OCI-LY7 (cell line): ENCODE measurements around the gene TSNAX. TPM values are rescaled to one million over a fixed set of nuclear protein-coding genes. Genes with fewer than 3 reads are reported as not detected.

Experiments used
- BruUV-seq: library from RNA; stranded (reverse); fragments of 400-500 nt; replicated peaks from 2 replicates; lab custom pipeline; 2021; lab: Mats Ljungman, UMichigan
- CTCF ChIA-PET: fragments of 300-600 bp; sonication (Branson Sonifier 250); formaldehyde crosslinking; loops from one replicate; lab custom pipeline; 2022; ENCODE audit warnings: antibody characterized with exemption; ENCODE audit not compliant: unreplicated experiment; lab: Charles Lee
- POLR2A ChIA-PET: fragments of 300-600 bp; sonication (Branson Sonifier 250); formaldehyde crosslinking; loops from one replicate; lab custom pipeline; 2022; ENCODE audit warnings: antibody characterized with exemption; lab: Charles Lee
- DNase-seq: peaks from one replicate; pipeline ENCODE4 v3.0.0-alpha.2; 2015; ENCODE audit warnings: low spot score
- H2AFZ ChIP-seq: fragments of 200-600 bp; sonication (generic), shearing (Covaris generic); 2 replicates; pipeline ENCODE4 v1.6.1; 2014; ENCODE audit warnings: mild to moderate bottlenecking, antibody characterized with exemption, low read length, moderate library complexity
- H3K27ac ChIP-seq: fragments of 200-600 bp; sonication (generic); 2 replicates; pipeline ENCODE4 v1.5.1; 2014; ENCODE audit warnings: mixed run types, low read depth, mild to moderate bottlenecking, moderate library complexity, low read length, inconsistent platforms; ENCODE audit not compliant: poor library complexity, severe bottlenecking
- H3K36me3 ChIP-seq: fragments of 200-600 bp; sonication (generic); 2 replicates; pipeline ENCODE4 v1.6.1; 2014; ENCODE audit warnings: mild to moderate bottlenecking, antibody characterized with exemption, low read length, moderate library complexity, mixed read lengths; ENCODE audit not compliant: insufficient read depth
- H3K4me1 ChIP-seq: fragments of 200-600 bp; sonication (generic); 2 replicates; pipeline ENCODE4 v1.5.1; 2014; ENCODE audit warnings: mild to moderate bottlenecking, low read length; ENCODE audit not compliant: insufficient read depth, poor library complexity, severe bottlenecking
- H3K4me2 ChIP-seq: fragments of 200-600 bp; sonication (generic); 2 replicates; pipeline ENCODE4 v1.6.1; 2014; ENCODE audit warnings: mild to moderate bottlenecking, low read length
- H3K4me3 ChIP-seq: fragments of 200-600 bp; sonication (generic); 2 replicates; pipeline ENCODE4 v1.5.1; 2014; ENCODE audit warnings: mild to moderate bottlenecking, low read depth, low read length; ENCODE audit not compliant: poor library complexity, severe bottlenecking
- H3K79me2 ChIP-seq: fragments of 200-600 bp; sonication (generic); 2 replicates; pipeline ENCODE4 v1.6.1; 2016; ENCODE audit warnings: low read depth, mild to moderate bottlenecking, low read length, moderate library complexity, mixed read lengths; ENCODE audit not compliant: insufficient read depth
- H3K9me2 ChIP-seq: fragments of 200-600 bp; sonication (generic); 2 replicates; pipeline ENCODE4 v1.6.1; 2016; ENCODE audit warnings: mild to moderate bottlenecking, low read length, mixed read lengths; ENCODE audit not compliant: insufficient read depth
- H3K9me3 ChIP-seq: fragments of 200-600 bp; sonication (generic); 2 replicates; pipeline ENCODE4 v1.6.1; 2014; ENCODE audit warnings: mild to moderate bottlenecking, mixed run types, low read length, mixed read lengths
- H4K20me1 ChIP-seq: fragments of 200-600 bp; sonication (generic); 2 replicates; pipeline ENCODE4 v1.6.1; 2014; ENCODE audit warnings: mild to moderate bottlenecking, antibody characterized with exemption, low read length, moderate library complexity, mixed read lengths; ENCODE audit not compliant: insufficient read depth
- CTCF ChIP-seq: fragments of 200-600 bp; sonication (generic); conservative IDR thresholded peaks from 2 replicates; pipeline ENCODE4 v1.5.1; 2014; ENCODE audit warnings: mild to moderate bottlenecking, antibody characterized with exemption, low read length, moderate library complexity, mixed read lengths
- EZH2phosphoT487 ChIP-seq: fragments of 200-600 bp; sonication (generic); IDR thresholded peaks from 2 replicates; pipeline ENCODE4 v1.6.1; 2018; ENCODE audit warnings: low read depth, borderline replicate concordance, mild to moderate bottlenecking, mixed run types, antibody characterized with exemption, low read length, moderate library complexity, mixed read lengths
- intact Hi-C: fragments of 100-400 bp; cut with micrococcal nuclease; formaldehyde crosslinking; loops from one replicate; pipeline ENCODE4 v1.10.0; 2022; ENCODE audit not compliant: unreplicated experiment
- total RNA-seq, 2 experiments: library from RNA; depleted of rRNA in 1 of 2; stranded (reverse); fragments of >200 nt in 1 of 2; shearing (Covaris generic) in 1 of 2; gene quantifications; 2 replicates each; pipeline ENCODE4 v1.2.3, GENCODE V29; 2014 to 2022

The TSNAX gene
- total RNA-seq, 2 experiments from 2014 or later: 17.8 to 31.3 TPM

GRCh38 chr1:231508497-231508896 is 20.0 kb upstream of the TSNAX start:
- BruUV-seq: no TSS peak
- Histone ChIP-seq H4K20me1 (no peaks in the 10 kb centered on the region), H3K79me2 (no peaks in the 10 kb centered on the region), H3K36me3 (no peaks in the 10 kb centered on the region), H3K4me1 (no peaks in the 10 kb centered on the region), H3K9me2 (no peaks in the 10 kb centered on the region), H2AFZ (no peak overlapping the region), H3K4me2 (no peak overlapping the region), H3K9me3 (no peaks in the 10 kb centered on the region), H3K4me3 (no peak overlapping the region), H3K27ac (no peak overlapping the region)
- intact Hi-C loops: no loop called here
- CTCF ChIA-PET: no interaction called here
- POLR2A ChIA-PET: no interaction called here
- TF ChIP-seq EZH2phosphoT487 (no peak), CTCF (no peak)
- no peak for DNase-seq

GRCh38 chr1:231508941-231509340 is 19.5 kb upstream of the TSNAX start:
- no peak overlapping the region for H3K27ac ChIP-seq
- intact Hi-C loops: no loop called here
- H3K36me3 ChIP-seq: no peaks in the 10 kb centered on the region
- DNase-seq: no peak
- H3K4me2 ChIP-seq: no peak overlapping the region
- CTCF ChIA-PET: no interaction called here
- no peaks in the 10 kb centered on the region for H3K79me2 ChIP-seq
- no peak overlapping the region for H2AFZ ChIP-seq
- no peaks in the 10 kb centered on the region for H3K9me3 ChIP-seq
- BruUV-seq: no TSS peak
- H3K9me2 ChIP-seq: no peaks in the 10 kb centered on the region
- POLR2A ChIA-PET: interaction anchor here (0.6 kb wide), 1 partner anchor 24 kb away, joined by 3 read pairs; no protein-coding TSS in a partner anchor
- no peaks in the 10 kb centered on the region for H4K20me1 ChIP-seq
- no peaks in the 10 kb centered on the region for H3K4me1 ChIP-seq
- TF ChIP-seq EZH2phosphoT487: no peak
- TF ChIP-seq CTCF: no peak
- H3K4me3 ChIP-seq: no peak overlapping the region

GRCh38 chr1:231512147-231512698 is 16.2 kb upstream of the TSNAX start:
- DNase-seq: no peak
- intact Hi-C loops: no loop called here

More at GRCh38 chr1:231512147-231512698, 16.2 kb upstream of the TSNAX start:
- H3K4me1 ChIP-seq: peaks cover 12% of the 10 kb centered on the region
- H4K20me1 ChIP-seq: no peaks in the 10 kb centered on the region
- ChIA-PET POLR2A (interaction anchor here (0.6 to 0.7 kb wide), 2 partner anchors 8 to 87 kb away, joined by 4 read pairs; no protein-coding TSS in a partner anchor), CTCF (no interaction called here)
- no peak overlapping the region for H3K4me2 ChIP-seq
- H3K9me3 ChIP-seq: no peaks in the 10 kb centered on the region
- TF ChIP-seq EZH2phosphoT487: no peak
- no peak for TF ChIP-seq CTCF
- H3K36me3 ChIP-seq: no peaks in the 10 kb centered on the region
- H2AFZ ChIP-seq: no peak overlapping the region
- no peaks in the 10 kb centered on the region for H3K9me2 ChIP-seq
- no TSS peak for BruUV-seq
- no peak overlapping the region for H3K4me3 ChIP-seq
- no peaks in the 10 kb centered on the region for H3K79me2 ChIP-seq
- H3K27ac ChIP-seq: no peak overlapping the region
